HepG2 (cell line): ENCODE data around the gene KIF13A. TPM values are rescaled to one million over a fixed set of nuclear protein-coding genes. Genes with fewer than 3 reads are reported as not detected.
A peak's percentile ranks its signal among the peaks of the same experiment; 100 is the strongest.

Source experiments
- ARHGAP35 ChIP-seq: sonication (generic); formaldehyde crosslinking; IDR thresholded peaks from 2 replicates; pipeline ENCODE4 v1.9.0; 2022; ENCODE audit warnings: mild to moderate bottlenecking, inconsistent platforms, moderate library complexity, missing genetic modification reagents, borderline replicate concordance
- ATF7 ChIP-seq, 2 experiments: fragments of 450-650 bp in 1 of 2; sonication (generic) in 1 of 2; formaldehyde crosslinking in 1 of 2; IDR thresholded peaks; 2 replicates each; pipeline versions ENCODE4 v1.4.0 to v1.6.1; 2016 to 2020; ENCODE audit warnings: antibody characterized with exemption in 1 of 2, mild to moderate bottlenecking in 1 of 2, missing genetic modification reagents in 1 of 2
- CAMTA2 ChIP-seq: sonication (generic); formaldehyde crosslinking; IDR thresholded peaks from 2 replicates; pipeline ENCODE4 v1.4.0; 2020; ENCODE audit warnings: mild to moderate bottlenecking, missing genetic modification reagents, borderline replicate concordance
- HOXA5 ChIP-seq: sonication (generic); formaldehyde crosslinking; IDR thresholded peaks from 2 replicates; pipeline ENCODE4 v1.4.0; 2020; ENCODE audit warnings: missing genetic modification reagents
- IKZF1 ChIP-seq: fragments of 450-650 bp; IDR thresholded peaks from 2 replicates; pipeline ENCODE4 v1.7.1; 2016
- MAFK ChIP-seq, 2 experiments: IDR thresholded peaks in 1 of 2; conservative IDR thresholded peaks in 1 of 2; 2 replicates each; pipeline ENCODE4 v1.6.1; 2011; ENCODE audit warnings: improper control_type of control experiment in 2 of 2, low read length in 2 of 2
- NCOA1 ChIP-seq: sonication (generic); formaldehyde crosslinking; IDR thresholded peaks from 2 replicates; pipeline ENCODE4 v1.9.0; 2021; ENCODE audit warnings: missing genetic modification reagents
- RARG ChIP-seq: sonication (generic); formaldehyde crosslinking; IDR thresholded peaks from 2 replicates; pipeline ENCODE4 v1.4.0; 2020; ENCODE audit warnings: low read depth, mild to moderate bottlenecking, missing genetic modification reagents
- SOX5 ChIP-seq: IDR thresholded peaks from 2 replicates; pipeline ENCODE4 v1.6.1; 2016; ENCODE audit warnings: borderline replicate concordance
- THRA ChIP-seq: sonication (generic); formaldehyde crosslinking; IDR thresholded peaks from 2 replicates; pipeline ENCODE4 v1.4.0; 2020; ENCODE audit warnings: missing genetic modification reagents, borderline replicate concordance
- TIGD3 ChIP-seq: sonication (generic); formaldehyde crosslinking; IDR thresholded peaks from 2 replicates; pipeline ENCODE4 v1.5.1; 2020; ENCODE audit warnings: mild to moderate bottlenecking, missing genetic modification reagents, borderline replicate concordance
- ZFP41 ChIP-seq: sonication (generic); formaldehyde crosslinking; IDR thresholded peaks from 2 replicates; pipeline ENCODE4 v1.4.0; 2020; ENCODE audit warnings: mild to moderate bottlenecking, missing genetic modification reagents, borderline replicate concordance
- ZFYVE20 ChIP-seq: sonication (generic); formaldehyde crosslinking; IDR thresholded peaks from 2 replicates; pipeline ENCODE4 v1.8.0; 2023; ENCODE audit warnings: low read depth, mild to moderate bottlenecking, moderate library complexity, missing genetic modification reagents, borderline replicate concordance
- ZNF460 ChIP-seq: sonication (generic); formaldehyde crosslinking; IDR thresholded peaks from 2 replicates; pipeline ENCODE4 v1.5.1; 2020; ENCODE audit warnings: missing genetic modification reagents, mild to moderate bottlenecking, borderline replicate concordance
- ZNF512B ChIP-seq: sonication (generic); formaldehyde crosslinking; IDR thresholded peaks from 2 replicates; pipeline ENCODE4 v1.5.1; 2020; ENCODE audit warnings: missing genetic modification reagents, mild to moderate bottlenecking, borderline replicate concordance
- ZNF530 ChIP-seq: sonication (generic); formaldehyde crosslinking; IDR thresholded peaks from 2 replicates; pipeline ENCODE4 v1.5.0; 2020; ENCODE audit warnings: low read depth, mild to moderate bottlenecking, missing genetic modification reagents
- ZNF598 ChIP-seq: sonication (generic); formaldehyde crosslinking; IDR thresholded peaks from 2 replicates; pipeline ENCODE4 v1.5.1; 2020; ENCODE audit warnings: mild to moderate bottlenecking, missing genetic modification reagents, borderline replicate concordance
- polyA plus RNA-seq, 8 experiments: library from polyadenylated mRNA; depleted of rRNA in 3 of 8; stranded (reverse) in 7 of 8; unstranded in 1 of 8; fragments of >200 nt; fragmentation: Illumina TruSeq in 4 of 8; extraction: Trizol in 4 of 8; gene quantifications; 2 replicates each; pipeline versions ENCODE4 v1.2.1 to v1.2.3, GENCODE V29; 2011 to 2016; ENCODE audit warnings: low read depth in 4 of 8, missing spikeins in 1 of 8, mixed read lengths in 1 of 8; ENCODE audit not compliant: insufficient read depth in 1 of 8
- total RNA-seq, 5 experiments: library from RNA; depleted of rRNA; stranded (reverse); fragments of >200 nt; fragmentation: Illumina TruSeq; extraction: Trizol; gene quantifications; 2 replicates each; pipeline ENCODE4 v1.2.3, GENCODE V29; 2016; ENCODE audit warnings: low read depth in 1 of 5
- TF ChIP-seq, protein P1 (sequence below): sonication (generic); formaldehyde crosslinking; conservative IDR thresholded peaks from 2 replicates; pipeline ENCODE4 v1.4.0; 2020; ENCODE audit warnings: mild to moderate bottlenecking, missing genetic modification reagents, moderate library complexity
- TF ChIP-seq, protein P2 (sequence below): IDR thresholded peaks from 2 replicates; pipeline ENCODE4 v1.6.1; 2016

Gene KIF13A
- total and polyA plus RNA-seq, 2 of the 13 experiments (the other 11 are each of a cell fraction or from before 2014, with no cell fraction given): 21.1 to 37.2 TPM

DNA sequence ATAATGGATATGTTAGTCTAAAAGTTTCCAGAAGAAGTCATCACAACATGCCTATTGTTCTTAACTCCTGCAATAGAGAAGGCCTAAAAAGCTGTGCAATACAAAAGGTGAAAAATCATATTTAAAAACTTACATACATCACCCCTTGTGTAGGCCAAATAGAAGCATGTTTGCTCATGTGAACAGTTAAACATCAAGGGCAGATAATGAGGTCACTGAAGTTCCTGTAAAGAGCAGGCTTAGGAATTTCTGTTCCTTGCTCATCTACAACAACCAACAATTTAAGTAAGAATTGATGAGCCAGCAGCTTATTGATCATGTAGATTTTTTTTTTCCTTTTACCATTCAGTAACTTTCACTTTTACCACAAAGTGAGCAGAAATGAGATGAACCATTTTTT lies 273.3 kb downstream of the KIF13A start (continued):
- TF ChIP-seq NCOA1 (CRISPR knock-in tag) (0 out of 2 replicates have a peak, but pooled peaks have one; percentile 26), ZNF512B (peak; percentile 45; the same call in 1 of the 2 replicates), ZNF460 (no peak), IKZF1 (no peak), ATF7 (IDR thresholded peaks at IDR 0.05) (peak; percentile 28; the same call in 1 of the 2 replicates), ATF7 (CRISPR knock-in tag; IDR thresholded peaks at IDR 0.05) (no peak), MAFK (conservative IDR thresholded peaks at IDR 0.05 in 1 of 2, IDR thresholded peaks at IDR 0.05 in 1 of 2; ENCODE audit: low read length in 2 of 2) (peak; percentile 84 to 88), SOX5 (CRISPR knock-in tag) (peak; percentile 82), CAMTA2 (CRISPR knock-in tag) (no peak), HOXA5 (CRISPR knock-in tag) (no peak), ZFP41 (CRISPR knock-in tag) (no peak), ARHGAP35 (CRISPR knock-in tag) (no peak), ZNF598 (CRISPR knock-in tag) (no peak), ZFYVE20 (CRISPR knock-in tag) (no peak), TIGD3 (no peak), RARG (no peak), ZNF530 (CRISPR knock-in tag) (no peak), THRA (CRISPR knock-in tag) (peak; percentile 55; the same call in 1 of the 2 replicates)
- TF ChIP-seq, protein P1, sequence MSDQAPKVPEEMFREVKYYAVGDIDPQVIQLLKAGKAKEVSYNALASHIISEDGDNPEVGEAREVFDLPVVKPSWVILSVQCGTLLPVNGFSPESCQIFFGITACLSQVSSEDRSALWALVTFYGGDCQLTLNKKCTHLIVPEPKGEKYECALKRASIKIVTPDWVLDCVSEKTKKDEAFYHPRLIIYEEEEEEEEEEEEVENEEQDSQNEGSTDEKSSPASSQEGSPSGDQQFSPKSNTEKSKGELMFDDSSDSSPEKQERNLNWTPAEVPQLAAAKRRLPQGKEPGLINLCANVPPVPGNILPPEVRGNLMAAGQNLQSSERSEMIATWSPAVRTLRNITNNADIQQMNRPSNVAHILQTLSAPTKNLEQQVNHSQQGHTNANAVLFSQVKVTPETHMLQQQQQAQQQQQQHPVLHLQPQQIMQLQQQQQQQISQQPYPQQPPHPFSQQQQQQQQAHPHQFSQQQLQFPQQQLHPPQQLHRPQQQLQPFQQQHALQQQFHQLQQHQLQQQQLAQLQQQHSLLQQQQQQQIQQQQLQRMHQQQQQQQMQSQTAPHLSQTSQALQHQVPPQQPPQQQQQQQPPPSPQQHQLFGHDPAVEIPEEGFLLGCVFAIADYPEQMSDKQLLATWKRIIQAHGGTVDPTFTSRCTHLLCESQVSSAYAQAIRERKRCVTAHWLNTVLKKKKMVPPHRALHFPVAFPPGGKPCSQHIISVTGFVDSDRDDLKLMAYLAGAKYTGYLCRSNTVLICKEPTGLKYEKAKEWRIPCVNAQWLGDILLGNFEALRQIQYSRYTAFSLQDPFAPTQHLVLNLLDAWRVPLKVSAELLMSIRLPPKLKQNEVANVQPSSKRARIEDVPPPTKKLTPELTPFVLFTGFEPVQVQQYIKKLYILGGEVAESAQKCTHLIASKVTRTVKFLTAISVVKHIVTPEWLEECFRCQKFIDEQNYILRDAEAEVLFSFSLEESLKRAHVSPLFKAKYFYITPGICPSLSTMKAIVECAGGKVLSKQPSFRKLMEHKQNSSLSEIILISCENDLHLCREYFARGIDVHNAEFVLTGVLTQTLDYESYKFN (CRISPR knock-in tag): peak; percentile 68
- TF ChIP-seq, protein P2, sequence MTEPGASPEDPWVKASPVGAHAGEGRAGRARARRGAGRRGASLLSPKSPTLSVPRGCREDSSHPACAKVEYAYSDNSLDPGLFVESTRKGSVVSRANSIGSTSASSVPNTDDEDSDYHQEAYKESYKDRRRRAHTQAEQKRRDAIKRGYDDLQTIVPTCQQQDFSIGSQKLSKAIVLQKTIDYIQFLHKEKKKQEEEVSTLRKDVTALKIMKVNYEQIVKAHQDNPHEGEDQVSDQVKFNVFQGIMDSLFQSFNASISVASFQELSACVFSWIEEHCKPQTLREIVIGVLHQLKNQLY (CRISPR knock-in tag): peak; percentile 67; the same call in 1 of the 2 replicates
